Psoas muscle (tissue), 8 donors: ENCODE data around the gene VPS13D. TPM values are rescaled to one million over a fixed set of nuclear protein-coding genes. Genes with fewer than 3 reads are reported as not detected.
A peak's percentile ranks its signal among the peaks of the same experiment; 100 is the strongest.

Source experiments
- ATAC-seq, 4 donors: fragments of 200-7000 bp; cut with Tn5 transposase; one replicate each; pipeline ENCODE4 v1.9.1; 2020; ENCODE audit warnings: moderate library complexity in 3 of 4, mild to moderate bottlenecking in 2 of 4
- DNase-seq, 2 donors: peaks; one replicate each; pipeline ENCODE4 v3.0.0-alpha.2; 2020
- H3K27ac ChIP-seq: fragments of 200-600 bp; one replicate; pipeline ENCODE4 v1.8.0; 2022
- H3K27me3 ChIP-seq, 3 donors: fragments of 200-600 bp in 1 of 3; one replicate each; pipeline versions ENCODE4 v1.6.1 to v1.8.0; 2013 to 2022; ENCODE audit warnings: low read length in 2 of 3, mild to moderate bottlenecking in 2 of 3, moderate library complexity in 1 of 3; ENCODE audit not compliant: insufficient read depth in 3 of 3
- H3K36me3 ChIP-seq, 2 donors: fragments of 200-600 bp in 1 of 2; one replicate each; pipeline versions ENCODE4 v1.6.1 to v1.8.0; 2013 to 2022; ENCODE audit warnings: low read depth in 1 of 2, mild to moderate bottlenecking in 1 of 2, moderate library complexity in 1 of 2; ENCODE audit not compliant: insufficient read depth in 1 of 2
- H3K4me1 ChIP-seq: fragments of 200-600 bp; one replicate; pipeline ENCODE4 v1.8.0; 2022
- H3K4me3 ChIP-seq: fragments of 200-600 bp; one replicate; pipeline ENCODE4 v1.8.0; 2022; ENCODE audit warnings: mild to moderate bottlenecking
- H3K9me3 ChIP-seq: fragments of 200-600 bp; one replicate; pipeline ENCODE4 v1.8.0; 2022
- WGBS, 3 donors: extraction: QIAGEN DNeasy Blood & Tissue Kit; methylation state at CpG; one replicate each; pipeline versions ENCODE4 v1.1.6 to v1.1.7; 2013; 5-methylcytosine and 5-hydroxymethylcytosine counted together
- intact Hi-C, 2 donors: fragments of 100-400 bp; cut with DNase I; formaldehyde crosslinking; loops; one replicate each; pipeline versions ENCODE4 v1.11.0 to v1.14.2; 2022
- polyA plus RNA-seq, 3 donors: library from polyadenylated mRNA; stranded (reverse); fragments of 200-250 nt; gene quantifications; one replicate each; pipeline ENCODE4 v1.2.3, GENCODE V29; 2013
- total RNA-seq, 4 donors: library from RNA; stranded (reverse); fragmentation: NEBNext Ultra II Directional in 2 of 4; extraction: Animal tissue kit (Norgen Biotek cat#: 25700) in 2 of 4; gene quantifications; one replicate each; pipeline versions ENCODE4 v1.2.1 to v1.2.4, GENCODE V29; 2021 to 2023
- TF ChIP-seq, protein P1 (sequence below): fragments of 200-600 bp; IDR thresholded peaks from one replicate; pipeline ENCODE4 v1.8.0; 2022; ENCODE audit warnings: antibody characterized with exemption
- donor health status: healthy with polysubstance abuse.
- donor health status: DM: no; HTN: no; CAD: no; lungs with moderate emphysema.
- donor health status: Bipolar disorder and iron deficiency.
- donor health status: healthy.
- donor health status: DM: yes; HTN: yes; CAD: no.
- donor health status: DM: no; HTN: no; CAD: no.
- donor health status: DM: no; HTN: no; CAD: no.
- donor health status: DM: yes; HTN: yes; CAD: no.

VPS13D gene
- total and polyA plus RNA-seq, 7 donors = 19.9 to 69.1 (median 45.3) TPM

DNA sequence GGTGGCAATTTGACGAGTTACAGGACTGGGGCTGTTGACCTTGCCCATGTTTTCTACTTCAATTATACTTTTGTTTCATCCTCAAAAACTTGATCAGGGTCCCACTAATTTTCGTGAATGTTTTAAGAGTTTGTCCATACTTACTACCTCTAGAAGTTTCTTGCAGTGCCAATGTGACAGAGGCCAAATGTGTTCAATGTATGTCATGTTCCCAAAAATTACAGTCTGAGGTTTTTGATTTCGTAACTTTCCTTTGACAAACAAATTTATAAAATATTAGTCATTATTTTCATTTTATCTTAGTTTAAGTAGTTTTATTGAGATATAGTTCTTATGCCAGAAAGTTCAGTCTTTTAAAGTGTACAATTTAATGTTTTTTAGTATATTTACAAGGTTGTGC is 15.3 kb downstream of the VPS13D start:
- H3K27me3 ChIP-seq = no peaks in the 10 kb centered on the region
- peaks cover 8 to 93% of the 10 kb centered on the region in 2 donors for H3K36me3 ChIP-seq
- WGBS, 3 donors = 80 to 89% (median 86%) methylated on average over 3 of the region's 3 CpGs
- ATAC-seq = no peak
- no peak overlapping the region for H3K27ac ChIP-seq
- intact Hi-C loops = loop anchor here in 1 of 2 donors (5.0 kb wide), 1 partner anchor 42 kb away; no protein-coding TSS in a partner anchor
- DNase-seq = no peak
- no peak overlapping the region for H3K4me3 ChIP-seq
- peaks cover 12% of the 10 kb centered on the region for H3K4me1 ChIP-seq
- H3K9me3 ChIP-seq = no peaks in the 10 kb centered on the region
- TF ChIP-seq, protein P1, sequence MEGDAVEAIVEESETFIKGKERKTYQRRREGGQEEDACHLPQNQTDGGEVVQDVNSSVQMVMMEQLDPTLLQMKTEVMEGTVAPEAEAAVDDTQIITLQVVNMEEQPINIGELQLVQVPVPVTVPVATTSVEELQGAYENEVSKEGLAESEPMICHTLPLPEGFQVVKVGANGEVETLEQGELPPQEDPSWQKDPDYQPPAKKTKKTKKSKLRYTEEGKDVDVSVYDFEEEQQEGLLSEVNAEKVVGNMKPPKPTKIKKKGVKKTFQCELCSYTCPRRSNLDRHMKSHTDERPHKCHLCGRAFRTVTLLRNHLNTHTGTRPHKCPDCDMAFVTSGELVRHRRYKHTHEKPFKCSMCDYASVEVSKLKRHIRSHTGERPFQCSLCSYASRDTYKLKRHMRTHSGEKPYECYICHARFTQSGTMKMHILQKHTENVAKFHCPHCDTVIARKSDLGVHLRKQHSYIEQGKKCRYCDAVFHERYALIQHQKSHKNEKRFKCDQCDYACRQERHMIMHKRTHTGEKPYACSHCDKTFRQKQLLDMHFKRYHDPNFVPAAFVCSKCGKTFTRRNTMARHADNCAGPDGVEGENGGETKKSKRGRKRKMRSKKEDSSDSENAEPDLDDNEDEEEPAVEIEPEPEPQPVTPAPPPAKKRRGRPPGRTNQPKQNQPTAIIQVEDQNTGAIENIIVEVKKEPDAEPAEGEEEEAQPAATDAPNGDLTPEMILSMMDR = no peak

DNA sequence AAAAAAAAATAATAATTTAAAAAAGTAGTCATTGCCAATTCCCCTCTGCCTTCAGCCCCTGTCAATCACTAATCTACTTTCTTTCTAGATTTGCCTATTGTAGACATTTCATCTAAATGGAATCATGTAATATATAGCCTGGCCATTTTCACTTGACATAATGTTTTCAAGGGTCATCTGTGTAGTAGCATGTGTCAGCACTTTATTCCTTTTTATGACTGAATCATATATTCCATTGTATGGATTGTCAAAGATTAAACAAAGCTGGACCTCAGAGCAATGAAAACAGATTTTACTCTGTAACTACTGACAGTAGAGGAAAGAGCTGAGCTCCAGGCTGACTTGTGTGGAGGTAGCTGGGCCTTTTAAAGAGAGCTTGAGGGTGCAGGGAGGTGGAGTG is 15.9 kb downstream of the VPS13D start:
- H3K4me3 ChIP-seq = no peak overlapping the region
- peaks cover 8 to 98% of the 10 kb centered on the region in 2 donors for H3K36me3 ChIP-seq
- H3K27me3 ChIP-seq = no peaks in the 10 kb centered on the region
- peaks cover 12% of the 10 kb centered on the region for H3K4me1 ChIP-seq
- TF ChIP-seq, protein P1 = no peak
- no peak overlapping the region for H3K27ac ChIP-seq
- ATAC-seq (no peak), DNase-seq (no peak)
- intact Hi-C loops = loop anchor here in 1 of 2 donors (5.0 kb wide), 1 partner anchor 42 kb away; no protein-coding TSS in a partner anchor
- H3K9me3 ChIP-seq = no peaks in the 10 kb centered on the region

DNA sequence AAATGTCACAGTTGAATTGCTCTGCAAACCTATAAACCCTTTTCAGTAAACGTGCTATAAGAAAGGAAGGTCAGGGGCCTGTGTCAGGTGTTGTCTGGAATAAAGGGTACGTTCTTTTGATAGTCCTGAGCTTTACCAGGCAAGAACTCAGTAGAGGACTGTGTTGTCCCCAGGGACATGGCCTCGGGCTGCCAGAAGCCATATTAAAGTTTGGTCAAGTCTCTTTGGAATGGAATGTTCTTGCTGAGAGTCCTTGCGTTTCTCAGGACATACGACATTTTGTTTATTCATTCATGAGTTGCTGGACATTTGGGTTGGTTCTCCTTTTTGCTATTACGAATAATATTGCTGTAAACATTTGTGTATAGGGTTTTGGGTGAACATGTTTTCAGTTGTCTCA is 16.8 kb downstream of the VPS13D start:
- Histone ChIP-seq H3K4me1 (peaks cover 12% of the 10 kb centered on the region), H3K27ac (no peak overlapping the region), H3K4me3 (no peak overlapping the region), H3K27me3 (no peaks in the 10 kb centered on the region), H3K36me3 (peaks cover 12 to 96% of the 10 kb centered on the region in 2 donors), H3K9me3 (no peaks in the 10 kb centered on the region)
- WGBS, 3 donors = 29 to 58% (median 43%) methylated on average over 6 of the region's 6 CpGs
- DNase-seq (peak in 1 of 2 donors; percentile 59), ATAC-seq (peak in 3 of 4 donors; percentile 32 to 80 (median 75))
- TF ChIP-seq, protein P1 = no peak
- intact Hi-C loops = loop anchor here in 1 of 2 donors (5.0 kb wide), 1 partner anchor 41 kb away; no protein-coding TSS in a partner anchor

DNA sequence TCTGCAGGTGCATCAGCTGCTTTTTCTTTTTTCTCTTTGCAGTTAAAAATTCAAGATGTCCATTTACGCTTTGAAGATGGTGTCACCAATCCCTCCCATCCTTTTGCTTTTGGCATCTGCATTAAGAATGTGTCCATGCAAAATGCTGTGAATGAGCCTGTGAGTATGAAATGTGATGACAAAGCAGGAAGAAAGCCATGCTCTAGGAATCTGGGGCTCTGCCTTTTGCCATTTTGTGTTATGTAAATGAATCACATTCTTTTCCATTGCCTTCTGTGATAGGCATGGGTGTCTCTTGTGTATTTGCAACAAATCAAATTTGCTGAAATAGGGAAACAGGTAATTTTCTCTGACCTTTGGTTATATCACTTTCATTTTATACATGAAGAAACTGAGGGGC is 19.4 kb downstream of the VPS13D start:
- Histone ChIP-seq H3K4me3 (no peak overlapping the region), H3K36me3 (peaks cover 15 to 96% of the 10 kb centered on the region in 2 donors), H3K27me3 (no peaks in the 10 kb centered on the region), H3K9me3 (no peaks in the 10 kb centered on the region), H3K27ac (no peak overlapping the region), H3K4me1 (peaks cover 12% of the 10 kb centered on the region)
- TF ChIP-seq, protein P1 = no peak
- intact Hi-C loops = loop anchor here in 1 of 2 donors (5.0 kb wide), 1 partner anchor 38 kb away; no protein-coding TSS in a partner anchor
- 85 to 100% (median 93%) methylated on average over 1 of the region's 1 CpG for WGBS, 3 donors
- no peak for DNase-seq
- ATAC-seq = no peak

DNA sequence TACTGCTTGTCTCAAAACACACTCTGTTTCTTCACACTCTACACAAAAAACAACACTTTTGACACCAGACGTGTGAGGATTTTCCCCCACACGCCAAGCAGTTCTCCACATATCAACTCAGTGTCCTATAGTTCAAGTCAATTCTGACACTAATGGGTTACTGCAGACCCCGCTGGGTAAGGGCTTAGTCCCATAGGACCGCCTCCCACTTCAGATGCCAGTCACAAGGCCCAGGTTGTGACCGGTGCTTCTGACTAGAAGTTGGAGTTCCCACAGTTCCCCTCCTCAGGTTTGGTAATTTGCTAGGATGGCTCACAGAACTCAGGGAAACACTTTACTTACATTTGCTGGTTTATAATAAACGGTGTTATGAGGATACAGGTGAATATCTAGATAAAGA is 19.9 kb downstream of the VPS13D start:
- Histone ChIP-seq H3K27ac (no peak overlapping the region), H3K4me1 (peaks cover 12% of the 10 kb centered on the region), H3K36me3 (peaks cover 13 to 96% of the 10 kb centered on the region in 2 donors), H3K9me3 (no peaks in the 10 kb centered on the region), H3K4me3 (no peak overlapping the region), H3K27me3 (no peaks in the 10 kb centered on the region)
- no peak for ATAC-seq
- DNase-seq = no peak
- intact Hi-C loops = loop anchor here in 1 of 2 donors (5.0 kb wide), 1 partner anchor 38 kb away; no protein-coding TSS in a partner anchor
- TF ChIP-seq, protein P1 = no peak
- 86 to 91% (median 88%) methylated on average over 6 of the region's 6 CpGs for WGBS, 3 donors
